ENCODE data around the gene ABCB11.

- no peak for TF ChIP-seq CTCF (IDR thresholded peaks at IDR 0.05)
- no peak for TF ChIP-seq POLR2A (IDR thresholded peaks at IDR 0.05)
Observed at GRCh38 chr2:168964251-168964807, 66.8 kb downstream of the ABCB11 start.

Measured in uterus (tissue), 2 donors.